HCT116 (cell line): Measurements from ENCODE around the gene CDK11B. TPM values are rescaled to one million over a fixed set of nuclear protein-coding genes. Genes with fewer than 3 reads are reported as not detected.

Experiments
- ATAC-seq: fragments of 200-7000 bp; cut with Tn5 transposase; 2 replicates; pipeline ENCODE4 v1.9.1; 2020; ENCODE audit warnings: mild to moderate bottlenecking, moderate library complexity
- BruUV-seq: library from RNA; stranded (reverse); fragments of 400-500 nt; replicated peaks from 2 replicates; lab custom pipeline; 2021; lab: Mats Ljungman, UMichigan
- CTCF ChIA-PET: fragments of 300-600 bp; sonication (Branson Sonifier 250); formaldehyde crosslinking; loops from one replicate; lab custom pipeline; 2021; ENCODE audit warnings: antibody characterized with exemption; lab: Charles Lee
- POLR2A ChIA-PET: fragments of 300-600, 350-600 bp; sonication (Branson Sonifier 250); formaldehyde crosslinking; loops from one replicate; lab custom pipeline; 2021; ENCODE audit warnings: antibody characterized with exemption; lab: Charles Lee
- RAD21 ChIA-PET, 2 experiments: fragments of 300-600 bp; sonication (Branson Sonifier 250); formaldehyde crosslinking; loops; one replicate each; lab custom pipeline; 2023; ENCODE audit warnings: low total read pairs in 2 of 2; ENCODE audit not compliant: uncharacterized antibody in 2 of 2, unreplicated experiment in 2 of 2, low non-redundant PET in 1 of 2; lab: Charles Lee
- DNase-seq: peaks from one replicate; pipeline ENCODE4 v3.0.0-alpha.2; 2010; ENCODE audit warnings: low read depth, low spot score
- H2AFZ ChIP-seq: fragments of 200-600 bp; shearing (Covaris generic), sonication (generic); 2 replicates; pipeline ENCODE4 v1.6.1; 2017; ENCODE audit warnings: low read depth, mixed run types, mixed read lengths, antibody characterized with exemption, low read length; ENCODE audit not compliant: poor library complexity, severe bottlenecking
- H3K27ac ChIP-seq: 2 replicates; pipeline ENCODE4 v1.5.1; 2012; ENCODE audit warnings: low read depth, low read length
- H3K27me3 ChIP-seq: fragments of 200-600 bp; sonication (generic); 2 replicates; pipeline ENCODE4 v1.6.1; 2016; ENCODE audit warnings: mixed run types, low read length, mixed read lengths; ENCODE audit not compliant: insufficient read depth
- H3K36me3 ChIP-seq, 2 experiments: fragments of 200-500 bp in 1 of 2; fragments of 200-600 bp in 1 of 2; sonication (Bioruptor generic) in 1 of 2; sonication (generic) in 1 of 2; 2 replicates each; pipeline versions ENCODE4 v1.5.1 to v1.6.1; 2014 to 2016; ENCODE audit warnings: low read length in 2 of 2, inconsistent platforms in 1 of 2, mixed read lengths in 1 of 2, mixed run types in 1 of 2; ENCODE audit not compliant: insufficient read depth in 2 of 2, control insufficient read depth in 1 of 2
- H3K4me1 ChIP-seq, 2 experiments: fragments of 200-600 bp in 1 of 2; sonication (generic) in 1 of 2; 2 replicates each; pipeline versions ENCODE4 v1.5.1 to v1.6.1; 2012 to 2017; ENCODE audit warnings: low read length in 2 of 2, inconsistent platforms in 1 of 2, mild to moderate bottlenecking in 1 of 2, mixed read lengths in 1 of 2, mixed run types in 1 of 2, moderate library complexity in 1 of 2; ENCODE audit not compliant: insufficient read depth in 2 of 2, control insufficient read depth in 1 of 2
- H3K4me2 ChIP-seq: fragments of 200-600 bp; sonication (generic); 2 replicates; pipeline ENCODE4 v1.6.1; 2017; ENCODE audit warnings: mixed run types, low read length, mixed read lengths
- H3K4me3 ChIP-seq, 2 experiments: fragments of 200-600 bp in 1 of 2; sonication (generic) in 1 of 2; replicated peaks in 1 of 2; 2 replicates each; pipeline ENCODE4 v1.5.1; 2011 to 2016; ENCODE audit warnings: low read length in 2 of 2, control low read depth in 1 of 2, low read depth in 1 of 2, mild to moderate bottlenecking in 1 of 2, mixed read lengths in 1 of 2, mixed run types in 1 of 2
- H3K79me2 ChIP-seq: fragments of 200-600 bp; sonication (generic); 2 replicates; pipeline ENCODE4 v1.6.1; 2017; ENCODE audit warnings: mild to moderate bottlenecking, mixed run types, low read length, moderate library complexity, mixed read lengths; ENCODE audit not compliant: insufficient read depth
- H3K9ac ChIP-seq: fragments of 200-600 bp; sonication (generic); 2 replicates; pipeline ENCODE4 v1.6.1; 2016; ENCODE audit warnings: low read length, mixed read lengths
- H3K9me2 ChIP-seq: fragments of 200-600 bp; sonication (generic), shearing (Covaris generic); 2 replicates; pipeline ENCODE4 v1.6.1; 2017; ENCODE audit warnings: mixed run types, mild to moderate bottlenecking, moderate library complexity; ENCODE audit not compliant: insufficient read depth
- H3K9me3 ChIP-seq, 2 experiments: fragments of 200-500 bp in 1 of 2; fragments of 200-600 bp in 1 of 2; sonication (Bioruptor generic) in 1 of 2; sonication (generic) in 1 of 2; 2 replicates each; pipeline ENCODE4 v1.6.1; 2014 to 2017; ENCODE audit warnings: low read length in 2 of 2, mixed read lengths in 2 of 2, inconsistent platforms in 1 of 2, low read depth in 1 of 2, mild to moderate bottlenecking in 1 of 2, mixed run types in 1 of 2, moderate library complexity in 1 of 2; ENCODE audit not compliant: control insufficient read depth in 1 of 2, insufficient read depth in 1 of 2
- H4K20me1 ChIP-seq: fragments of 200-600 bp; sonication (generic), shearing (Covaris generic); 2 replicates; pipeline ENCODE4 v1.6.1; 2017; ENCODE audit warnings: mixed run types, mild to moderate bottlenecking, moderate library complexity; ENCODE audit not compliant: insufficient read depth
- CEBPB ChIP-seq: IDR thresholded peaks from 2 replicates; pipeline ENCODE4 v1.6.1; 2012; ENCODE audit warnings: low read depth
- FOSL1 ChIP-seq: IDR thresholded peaks from 2 replicates; pipeline ENCODE4 v1.6.1; 2012; ENCODE audit warnings: low read depth
- JUND ChIP-seq: IDR thresholded peaks from 2 replicates; pipeline ENCODE4 v1.6.1; 2012
- REST ChIP-seq: IDR thresholded peaks from 2 replicates; pipeline ENCODE4 v1.6.1; 2012; ENCODE audit warnings: low read depth
- SP1 ChIP-seq: IDR thresholded peaks from 2 replicates; pipeline ENCODE4 v1.6.1; 2012; ENCODE audit warnings: low read depth
- SRF ChIP-seq: IDR thresholded peaks from 2 replicates; pipeline ENCODE4 v1.6.1; 2012; ENCODE audit warnings: low read depth
- ZNF274 ChIP-seq: fragments of 200-500 bp; sonication (Bioruptor generic); IDR thresholded peaks from 2 replicates; pipeline ENCODE4 v1.6.1; 2014; ENCODE audit warnings: mild to moderate bottlenecking, low read depth, low read length, inconsistent platforms
- intact Hi-C: fragments of 100-400 bp; cut with micrococcal nuclease; formaldehyde crosslinking; loops from 2 replicates; pipeline ENCODE4 v1.10.0; 2022
- total RNA-seq: library from RNA; stranded (reverse); gene quantifications from one replicate; pipeline ENCODE4 v1.2.1, GENCODE V29; 2021; ENCODE audit not compliant: unreplicated experiment

The CDK11B gene
- total RNA-seq, 1 experiment from 2014 or later: 31.5 TPM

- no peaks in the 10 kb centered on the region for H4K20me1 ChIP-seq
- POLR2A ChIA-PET: no interaction called here
- no peak for ATAC-seq
Measured at GRCh38 chr1:1621173-1622009, 37.4 kb downstream of the CDK11B start.

More at GRCh38 chr1:1621173-1622009, 37.4 kb downstream of the CDK11B start:
- Histone ChIP-seq H3K79me2 (no peaks in the 10 kb centered on the region; the same call in 1 of the 2 replicates), H3K36me3 (peaks cover 0 to 3% of the 10 kb centered on the region in 2 experiments; a peak in 1 of 4 replicates), H3K27me3 (no peaks in the 10 kb centered on the region), H2AFZ (no peak overlapping the region), H3K4me1 (peaks cover 7 to 26% of the 10 kb centered on the region in 2 experiments; a peak in 2 of 4 replicates), H3K27ac (no peak overlapping the region), H3K4me2 (no peak overlapping the region), H3K9me2 (no peaks in the 10 kb centered on the region), H3K9me3 (no peaks in the 10 kb centered on the region), H3K4me3 (no peak overlapping the region), H3K9ac (no peak overlapping the region)
- intact Hi-C loops: no loop called here
- DNase-seq: no peak
- no peak for TF ChIP-seq SRF
- no peak for TF ChIP-seq FOSL1
- no peak for TF ChIP-seq SP1
- no peak for TF ChIP-seq JUND
- no peak for TF ChIP-seq REST
- TF ChIP-seq ZNF274: no peak
- TF ChIP-seq CEBPB: no peak
- ChIA-PET CTCF (no interaction called here), RAD21 (no interaction called here)
- no TSS peak for BruUV-seq
